ENCODE measurements around the gene RCAN1. TPM values are rescaled to one million over a fixed set of nuclear protein-coding genes. Genes with fewer than 3 reads are reported as not detected.
A peak's percentile ranks its signal among the peaks of the same experiment; 100 is the strongest.

Gene RCAN1
- total and polyA plus RNA-seq, 2 of the 13 experiments (the other 11 are each of a cell fraction or from before 2014, with no cell fraction given): 9.4 to 34.1 TPM

DNA sequence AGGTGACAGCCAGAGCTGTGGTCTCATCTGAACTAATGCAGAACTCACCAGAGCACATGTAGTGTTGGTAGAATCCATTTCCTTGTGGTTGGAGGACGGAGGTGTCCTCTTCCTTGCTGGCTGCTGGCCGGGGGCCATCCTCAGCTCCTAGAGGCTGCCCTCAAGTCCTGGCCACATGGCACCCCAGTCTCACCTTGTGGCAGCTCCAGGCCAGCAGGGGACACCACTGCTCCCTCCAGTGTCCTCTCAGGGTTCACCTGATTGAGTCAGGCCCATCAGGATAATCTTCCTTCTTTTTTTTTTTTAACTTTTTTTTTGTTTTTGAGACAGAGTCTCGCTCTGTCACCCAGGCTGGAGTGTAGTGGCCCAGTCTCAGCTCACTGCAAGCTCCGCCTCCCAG is 105.8 kb downstream of the RCAN1 start (continued):
- TF ChIP-seq, protein P1, sequence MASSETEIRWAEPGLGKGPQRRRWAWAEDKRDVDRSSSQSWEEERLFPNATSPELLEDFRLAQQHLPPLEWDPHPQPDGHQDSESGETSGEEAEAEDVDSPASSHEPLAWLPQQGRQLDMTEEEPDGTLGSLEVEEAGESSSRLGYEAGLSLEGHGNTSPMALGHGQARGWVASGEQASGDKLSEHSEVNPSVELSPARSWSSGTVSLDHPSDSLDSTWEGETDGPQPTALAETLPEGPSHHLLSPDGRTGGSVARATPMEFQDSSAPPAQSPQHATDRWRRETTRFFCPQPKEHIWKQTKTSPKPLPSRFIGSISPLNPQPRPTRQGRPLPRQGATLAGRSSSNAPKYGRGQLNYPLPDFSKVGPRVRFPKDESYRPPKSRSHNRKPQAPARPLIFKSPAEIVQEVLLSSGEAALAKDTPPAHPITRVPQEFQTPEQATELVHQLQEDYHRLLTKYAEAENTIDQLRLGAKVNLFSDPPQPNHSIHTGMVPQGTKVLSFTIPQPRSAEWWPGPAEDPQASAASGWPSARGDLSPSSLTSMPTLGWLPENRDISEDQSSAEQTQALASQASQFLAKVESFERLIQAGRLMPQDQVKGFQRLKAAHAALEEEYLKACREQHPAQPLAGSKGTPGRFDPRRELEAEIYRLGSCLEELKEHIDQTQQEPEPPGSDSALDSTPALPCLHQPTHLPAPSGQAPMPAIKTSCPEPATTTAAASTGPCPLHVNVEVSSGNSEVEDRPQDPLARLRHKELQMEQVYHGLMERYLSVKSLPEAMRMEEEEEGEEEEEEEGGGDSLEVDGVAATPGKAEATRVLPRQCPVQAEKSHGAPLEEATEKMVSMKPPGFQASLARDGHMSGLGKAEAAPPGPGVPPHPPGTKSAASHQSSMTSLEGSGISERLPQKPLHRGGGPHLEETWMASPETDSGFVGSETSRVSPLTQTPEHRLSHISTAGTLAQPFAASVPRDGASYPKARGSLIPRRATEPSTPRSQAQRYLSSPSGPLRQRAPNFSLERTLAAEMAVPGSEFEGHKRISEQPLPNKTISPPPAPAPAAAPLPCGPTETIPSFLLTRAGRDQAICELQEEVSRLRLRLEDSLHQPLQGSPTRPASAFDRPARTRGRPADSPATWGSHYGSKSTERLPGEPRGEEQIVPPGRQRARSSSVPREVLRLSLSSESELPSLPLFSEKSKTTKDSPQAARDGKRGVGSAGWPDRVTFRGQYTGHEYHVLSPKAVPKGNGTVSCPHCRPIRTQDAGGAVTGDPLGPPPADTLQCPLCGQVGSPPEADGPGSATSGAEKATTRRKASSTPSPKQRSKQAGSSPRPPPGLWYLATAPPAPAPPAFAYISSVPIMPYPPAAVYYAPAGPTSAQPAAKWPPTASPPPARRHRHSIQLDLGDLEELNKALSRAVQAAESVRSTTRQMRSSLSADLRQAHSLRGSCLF (CRISPR knock-in tag; IDR thresholded peaks at IDR 0.05; ENCODE audit: borderline replicate concordance): no peak
- TF ChIP-seq, protein P2, sequence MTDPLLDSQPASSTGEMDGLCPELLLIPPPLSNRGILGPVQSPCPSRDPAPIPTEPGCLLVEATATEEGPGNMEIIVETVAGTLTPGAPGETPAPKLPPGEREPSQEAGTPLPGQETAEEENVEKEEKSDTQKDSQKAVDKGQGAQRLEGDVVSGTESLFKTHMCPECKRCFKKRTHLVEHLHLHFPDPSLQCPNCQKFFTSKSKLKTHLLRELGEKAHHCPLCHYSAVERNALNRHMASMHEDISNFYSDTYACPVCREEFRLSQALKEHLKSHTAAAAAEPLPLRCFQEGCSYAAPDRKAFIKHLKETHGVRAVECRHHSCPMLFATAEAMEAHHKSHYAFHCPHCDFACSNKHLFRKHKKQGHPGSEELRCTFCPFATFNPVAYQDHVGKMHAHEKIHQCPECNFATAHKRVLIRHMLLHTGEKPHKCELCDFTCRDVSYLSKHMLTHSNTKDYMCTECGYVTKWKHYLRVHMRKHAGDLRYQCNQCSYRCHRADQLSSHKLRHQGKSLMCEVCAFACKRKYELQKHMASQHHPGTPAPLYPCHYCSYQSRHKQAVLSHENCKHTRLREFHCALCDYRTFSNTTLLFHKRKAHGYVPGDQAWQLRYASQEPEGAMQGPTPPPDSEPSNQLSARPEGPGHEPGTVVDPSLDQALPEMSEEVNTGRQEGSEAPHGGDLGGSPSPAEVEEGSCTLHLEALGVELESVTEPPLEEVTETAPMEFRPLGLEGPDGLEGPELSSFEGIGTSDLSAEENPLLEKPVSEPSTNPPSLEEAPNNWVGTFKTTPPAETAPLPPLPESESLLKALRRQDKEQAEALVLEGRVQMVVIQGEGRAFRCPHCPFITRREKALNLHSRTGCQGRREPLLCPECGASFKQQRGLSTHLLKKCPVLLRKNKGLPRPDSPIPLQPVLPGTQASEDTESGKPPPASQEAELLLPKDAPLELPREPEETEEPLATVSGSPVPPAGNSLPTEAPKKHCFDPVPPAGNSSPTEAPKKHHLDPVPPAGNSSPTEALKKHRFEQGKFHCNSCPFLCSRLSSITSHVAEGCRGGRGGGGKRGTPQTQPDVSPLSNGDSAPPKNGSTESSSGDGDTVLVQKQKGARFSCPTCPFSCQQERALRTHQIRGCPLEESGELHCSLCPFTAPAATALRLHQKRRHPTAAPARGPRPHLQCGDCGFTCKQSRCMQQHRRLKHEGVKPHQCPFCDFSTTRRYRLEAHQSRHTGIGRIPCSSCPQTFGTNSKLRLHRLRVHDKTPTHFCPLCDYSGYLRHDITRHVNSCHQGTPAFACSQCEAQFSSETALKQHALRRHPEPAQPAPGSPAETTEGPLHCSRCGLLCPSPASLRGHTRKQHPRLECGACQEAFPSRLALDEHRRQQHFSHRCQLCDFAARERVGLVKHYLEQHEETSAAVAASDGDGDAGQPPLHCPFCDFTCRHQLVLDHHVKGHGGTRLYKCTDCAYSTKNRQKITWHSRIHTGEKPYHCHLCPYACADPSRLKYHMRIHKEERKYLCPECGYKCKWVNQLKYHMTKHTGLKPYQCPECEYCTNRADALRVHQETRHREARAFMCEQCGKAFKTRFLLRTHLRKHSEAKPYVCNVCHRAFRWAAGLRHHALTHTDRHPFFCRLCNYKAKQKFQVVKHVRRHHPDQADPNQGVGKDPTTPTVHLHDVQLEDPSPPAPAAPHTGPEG (CRISPR knock-in tag; IDR thresholded peaks at IDR 0.05): no peak
- TF ChIP-seq GTF2F1 (IDR thresholded peaks at IDR 0.05; ENCODE audit: low read length): no peak
- TF ChIP-seq, protein P3, sequence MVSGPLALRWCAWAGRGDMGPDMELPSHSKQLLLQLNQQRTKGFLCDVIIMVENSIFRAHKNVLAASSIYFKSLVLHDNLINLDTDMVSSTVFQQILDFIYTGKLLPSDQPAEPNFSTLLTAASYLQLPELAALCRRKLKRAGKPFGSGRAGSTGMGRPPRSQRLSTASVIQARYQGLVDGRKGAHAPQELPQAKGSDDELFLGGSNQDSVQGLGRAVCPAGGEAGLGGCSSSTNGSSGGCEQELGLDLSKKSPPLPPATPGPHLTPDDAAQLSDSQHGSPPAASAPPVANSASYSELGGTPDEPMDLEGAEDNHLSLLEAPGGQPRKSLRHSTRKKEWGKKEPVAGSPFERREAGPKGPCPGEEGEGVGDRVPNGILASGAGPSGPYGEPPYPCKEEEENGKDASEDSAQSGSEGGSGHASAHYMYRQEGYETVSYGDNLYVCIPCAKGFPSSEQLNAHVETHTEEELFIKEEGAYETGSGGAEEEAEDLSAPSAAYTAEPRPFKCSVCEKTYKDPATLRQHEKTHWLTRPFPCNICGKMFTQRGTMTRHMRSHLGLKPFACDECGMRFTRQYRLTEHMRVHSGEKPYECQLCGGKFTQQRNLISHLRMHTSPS (CRISPR knock-in tag; IDR thresholded peaks at IDR 0.05; ENCODE audit: low read depth): no peak
- no peak for TF ChIP-seq CHD2 (IDR thresholded peaks at IDR 0.05; ENCODE audit: low read depth, low read length)
- no peak for TF ChIP-seq PTBP1 (IDR thresholded peaks at IDR 0.05; ENCODE audit: low read depth, low read length, poor library complexity, severe bottlenecking)
- peak; percentile 46; the same call in 1 of the 2 replicates for TF ChIP-seq MYC (CRISPR knock-in tag; IDR thresholded peaks at IDR 0.05; ENCODE audit: borderline replicate concordance)
- TF ChIP-seq, protein P4, sequence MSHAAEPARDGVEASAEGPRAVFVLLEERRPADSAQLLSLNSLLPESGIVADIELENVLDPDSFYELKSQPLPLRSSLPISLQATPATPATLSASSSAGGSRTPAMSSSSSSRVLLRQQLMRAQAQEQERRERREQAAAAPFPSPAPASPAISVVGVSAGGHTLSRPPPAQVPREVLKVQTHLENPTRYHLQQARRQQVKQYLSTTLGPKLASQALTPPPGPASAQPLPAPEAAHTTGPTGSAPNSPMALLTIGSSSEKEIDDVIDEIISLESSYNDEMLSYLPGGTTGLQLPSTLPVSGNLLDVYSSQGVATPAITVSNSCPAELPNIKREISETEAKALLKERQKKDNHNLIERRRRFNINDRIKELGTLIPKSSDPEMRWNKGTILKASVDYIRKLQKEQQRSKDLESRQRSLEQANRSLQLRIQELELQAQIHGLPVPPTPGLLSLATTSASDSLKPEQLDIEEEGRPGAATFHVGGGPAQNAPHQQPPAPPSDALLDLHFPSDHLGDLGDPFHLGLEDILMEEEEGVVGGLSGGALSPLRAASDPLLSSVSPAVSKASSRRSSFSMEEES (CRISPR knock-in tag; IDR thresholded peaks at IDR 0.05): no peak
- no peak for TF ChIP-seq SIX4 (CRISPR knock-in tag; IDR thresholded peaks at IDR 0.05)
- TF ChIP-seq, protein P5, sequence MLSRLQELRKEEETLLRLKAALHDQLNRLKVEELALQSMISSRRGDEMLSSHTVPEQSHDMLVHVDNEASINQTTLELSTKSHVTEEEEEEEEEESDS (CRISPR knock-in tag; IDR thresholded peaks at IDR 0.05; ENCODE audit: borderline replicate concordance): no peak
- no peak for TF ChIP-seq ZNF598 (CRISPR knock-in tag; IDR thresholded peaks at IDR 0.05; ENCODE audit: borderline replicate concordance)
- no peak for TF ChIP-seq KAT8 (CRISPR knock-in tag; IDR thresholded peaks at IDR 0.05)
- TF ChIP-seq ONECUT2 (CRISPR knock-in tag; IDR thresholded peaks at IDR 0.05): no peak
- no peak for TF ChIP-seq ZNF256 (CRISPR knock-in tag; conservative IDR thresholded peaks at IDR 0.05)
- peak; percentile 29; the same call in 1 of the 2 replicates for TF ChIP-seq SMC3 (IDR thresholded peaks at IDR 0.05; ENCODE audit: low read length)
- TF ChIP-seq CHD4 (IDR thresholded peaks at IDR 0.05; ENCODE audit: borderline replicate concordance, low read length): no peak

Data from HepG2 (cell line).